Common myeloid progenitor, CD34-positive (primary cell): Measurements from ENCODE around the gene LPP.

Source experiments
- CTCF ChIA-PET: fragments of 350-600 bp; sonication (Branson Sonifier 250); formaldehyde crosslinking; loops from one replicate; lab custom pipeline; 2021; ENCODE audit warnings: antibody characterized with exemption; lab: Charles Lee
- POLR2A ChIA-PET: fragments of 350-600 bp; sonication (Branson Sonifier 250); formaldehyde crosslinking; loops from one replicate; lab custom pipeline; 2021; ENCODE audit warnings: antibody characterized with exemption; lab: Charles Lee
- DNase-seq, 3 donors: peaks; one replicate each; pipeline versions ENCODE4 v3.0.0 to v3.0.0-alpha.2; 2013
- H3K27ac ChIP-seq, 2 experiments: 1 replicate in 1 of 2; 2 replicates in 1 of 2; pipeline ENCODE4 v1.7.0; 2013; ENCODE audit warnings: inconsistent platforms in 2 of 2, low read length in 2 of 2, mild to moderate bottlenecking in 2 of 2, low read depth in 1 of 2, moderate library complexity in 1 of 2; ENCODE audit not compliant: severe bottlenecking in 2 of 2, insufficient read depth in 1 of 2, poor library complexity in 1 of 2
- H3K27me3 ChIP-seq, 5 experiments: replicated peaks in 2 of 5; 1 replicate in 3 of 5; 2 replicates in 2 of 5; pipeline versions ENCODE4 v1.6.1 to v1.7.0; 2013; ENCODE audit warnings: low read length in 4 of 5, mild to moderate bottlenecking in 2 of 5, moderate library complexity in 2 of 5, inconsistent platforms in 1 of 5; ENCODE audit not compliant: insufficient read depth in 5 of 5, control insufficient read depth in 4 of 5
- H3K36me3 ChIP-seq, 4 experiments: 1 replicate in 2 of 4; 2 replicates in 2 of 4; pipeline versions ENCODE4 v1.6.1 to v1.7.0; 2013; ENCODE audit warnings: low read length in 3 of 4, control low read depth in 1 of 4, mild to moderate bottlenecking in 1 of 4; ENCODE audit not compliant: control insufficient read depth in 4 of 4, insufficient read depth in 4 of 4
- H3K4me1 ChIP-seq, 4 experiments: 1 replicate in 3 of 4; 2 replicates in 1 of 4; pipeline versions ENCODE4 v1.6.1 to v1.7.1; 2013; ENCODE audit warnings: low read length in 3 of 4, mild to moderate bottlenecking in 3 of 4, control low read depth in 1 of 4, inconsistent platforms in 1 of 4, moderate library complexity in 1 of 4; ENCODE audit not compliant: control insufficient read depth in 4 of 4, insufficient read depth in 4 of 4; ENCODE audit errors: control extremely low read depth in 1 of 4
- H3K4me3 ChIP-seq, 7 experiments: 1 replicate in 4 of 7; 2 replicates in 3 of 7; pipeline versions ENCODE4 v1.5.1 to v1.7.0; 2013; ENCODE audit warnings: mild to moderate bottlenecking in 7 of 7, low read length in 6 of 7, moderate library complexity in 6 of 7, inconsistent platforms in 2 of 7, low read depth in 2 of 7, control low read depth in 1 of 7; ENCODE audit not compliant: insufficient read depth in 4 of 7, control insufficient read depth in 1 of 7; ENCODE audit errors: extremely low read depth in 1 of 7
- H3K9me3 ChIP-seq, 5 experiments: 1 replicate in 4 of 5; 2 replicates in 1 of 5; pipeline versions ENCODE4 v1.6.1 to v1.7.1; 2013; ENCODE audit warnings: low read length in 4 of 5, mild to moderate bottlenecking in 2 of 5, inconsistent platforms in 1 of 5, low read depth in 1 of 5, moderate library complexity in 1 of 5; ENCODE audit not compliant: control insufficient read depth in 4 of 5, insufficient read depth in 2 of 5; ENCODE audit errors: control extremely low read depth in 1 of 5
- WGBS: methylation state at CpG from one replicate; pipeline ENCODE4 v1.1.5; 2013; ENCODE audit not compliant: insufficient coverage; 5-methylcytosine and 5-hydroxymethylcytosine counted together

Gene LPP

DNA sequence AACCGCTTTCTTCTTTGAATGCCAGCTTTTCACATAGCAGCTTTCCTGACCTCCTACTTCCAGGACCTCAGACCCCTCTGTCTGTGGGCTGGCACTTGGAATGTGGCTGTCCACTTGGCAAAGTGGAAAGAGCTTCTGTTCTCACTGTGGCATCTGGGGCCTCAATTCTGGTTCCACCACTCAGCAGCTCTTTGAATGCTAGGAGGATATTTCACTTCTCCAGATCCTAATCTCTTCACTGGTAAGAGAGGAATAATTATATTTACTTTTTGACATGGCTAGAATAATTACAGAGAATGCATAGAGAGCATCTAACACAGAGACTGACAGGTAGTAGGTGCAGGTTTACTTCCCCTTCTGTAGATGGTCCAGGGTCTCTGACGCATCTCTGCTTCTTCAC is 405.9 kb downstream of the LPP start:
- WGBS: 100% methylated on average over 1 of the region's 2 CpGs
- Histone ChIP-seq H3K27ac (no peak overlapping the region), H3K27me3 (no peaks in the 10 kb centered on the region), H3K4me1 (peaks cover 5 to 15% (median 11%) of the 10 kb centered on the region in 4 experiments), H3K36me3 (no peaks in the 10 kb centered on the region), H3K4me3 (no peak overlapping the region), H3K9me3 (no peaks in the 10 kb centered on the region)
- ChIA-PET POLR2A (no interaction called here), CTCF (no interaction called here)
- no peak for DNase-seq

DNA sequence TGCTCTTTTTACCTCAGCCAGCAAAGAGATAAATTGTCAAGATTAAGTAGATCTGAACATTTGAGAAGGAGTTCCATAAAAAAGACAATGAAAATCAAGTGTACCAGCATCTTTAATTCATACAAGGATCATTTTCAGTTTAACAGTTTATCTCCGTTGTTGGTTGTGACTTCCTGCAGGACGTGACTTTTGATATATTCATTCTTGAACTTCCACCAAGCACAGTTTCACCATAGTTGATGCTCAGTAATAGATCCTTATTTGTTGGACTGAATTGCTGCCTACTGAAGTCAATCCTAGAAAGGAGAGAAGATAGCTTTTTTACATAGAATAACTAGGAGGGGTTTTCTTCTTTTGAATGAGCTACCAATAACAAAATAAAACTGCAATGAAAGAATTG is 408.2 kb downstream of the LPP start:
- ChIA-PET CTCF (no interaction called here), POLR2A (no interaction called here)
- no peaks in the 10 kb centered on the region for H3K27me3 ChIP-seq
- WGBS: no CpG with 5 or more reads among the region's 2 CpGs
- no peaks in the 10 kb centered on the region for H3K36me3 ChIP-seq
- H3K4me1 ChIP-seq: peaks cover 5 to 15% (median 11%) of the 10 kb centered on the region in 4 experiments
- no peak overlapping the region for H3K4me3 ChIP-seq
- H3K27ac ChIP-seq: no peak overlapping the region
- H3K9me3 ChIP-seq: no peaks in the 10 kb centered on the region
- peak in 2 of 3 donors; percentile 31 to 53 for DNase-seq

DNA sequence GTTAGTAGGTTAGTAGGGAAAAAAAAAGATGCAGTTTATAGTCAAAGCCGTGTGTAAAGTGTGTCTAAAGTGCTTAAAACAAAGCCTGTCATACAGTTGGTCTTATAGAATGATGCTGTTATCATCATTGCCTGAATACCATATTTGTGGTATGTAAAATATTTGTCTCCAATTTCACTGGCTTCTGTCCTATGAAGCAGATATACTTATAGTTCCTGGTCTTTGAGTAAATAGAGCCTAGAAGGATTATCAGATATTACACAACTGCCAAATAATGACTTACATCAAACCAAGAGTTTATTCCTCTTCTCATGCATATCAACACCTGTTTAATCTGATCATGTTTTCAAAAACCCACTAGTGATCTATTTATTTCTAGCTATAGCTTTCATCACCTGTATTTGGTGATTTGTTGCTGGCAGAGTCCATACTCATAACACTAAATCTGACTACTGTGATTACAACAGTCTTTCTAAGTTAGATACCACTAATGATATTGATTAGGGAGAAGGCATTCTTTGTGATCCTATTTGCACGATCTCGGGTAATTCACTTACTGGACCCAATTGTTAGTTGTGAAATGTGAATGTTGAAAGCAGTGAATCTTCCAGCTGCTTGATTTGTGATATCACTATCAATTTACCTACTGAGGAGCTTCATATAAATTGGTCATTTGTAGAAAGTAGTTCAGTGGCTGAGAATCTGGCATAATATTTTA is 413.7 kb downstream of the LPP start:
- H3K4me1 ChIP-seq: no peaks in the 10 kb centered on the region
- DNase-seq: no peak
- H3K4me3 ChIP-seq: no peak overlapping the region
- CTCF ChIA-PET: interaction anchor here (1.5 kb wide), 1 partner anchor 16 kb away, joined by 3 read pairs; no protein-coding TSS in a partner anchor
- WGBS: 100% methylated on average over 1 of the region's 3 CpGs
- POLR2A ChIA-PET: no interaction called here
- no peaks in the 10 kb centered on the region for H3K9me3 ChIP-seq
- H3K27ac ChIP-seq: no peak overlapping the region
- H3K36me3 ChIP-seq: no peaks in the 10 kb centered on the region
- no peaks in the 10 kb centered on the region for H3K27me3 ChIP-seq

DNA sequence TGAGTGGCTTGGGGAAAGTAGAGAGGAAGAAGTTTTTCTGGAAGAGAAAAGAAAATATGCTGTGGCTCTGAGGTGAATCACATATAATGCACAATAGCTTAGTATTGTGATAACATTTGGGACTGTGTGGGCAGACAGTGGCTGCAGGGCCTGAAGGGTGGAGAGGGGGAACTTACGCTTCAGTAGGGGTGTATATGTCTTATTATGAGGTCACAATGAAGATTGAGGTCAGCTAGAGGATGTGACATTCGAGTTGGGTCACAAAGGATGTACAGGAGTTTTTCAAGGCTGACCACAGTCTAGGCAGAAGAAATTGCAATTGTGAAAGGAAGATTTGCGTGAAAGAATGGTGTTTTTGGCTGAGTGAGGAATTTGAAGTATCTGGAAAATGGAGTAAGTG is 414.8 kb downstream of the LPP start:
- WGBS: 95% methylated on average over 2 of the region's 3 CpGs
- Histone ChIP-seq H3K9me3 (no peaks in the 10 kb centered on the region), H3K4me1 (peaks cover 0 to 7% (median 0%) of the 10 kb centered on the region in 4 experiments), H3K36me3 (no peaks in the 10 kb centered on the region), H3K4me3 (no peak overlapping the region), H3K27ac (no peak overlapping the region), H3K27me3 (no peaks in the 10 kb centered on the region)
- DNase-seq: no peak
- ChIA-PET POLR2A (no interaction called here), CTCF (interaction anchor here (1.5 kb wide), 1 partner anchor 17 kb away, joined by 3 read pairs; no protein-coding TSS in a partner anchor)

DNA sequence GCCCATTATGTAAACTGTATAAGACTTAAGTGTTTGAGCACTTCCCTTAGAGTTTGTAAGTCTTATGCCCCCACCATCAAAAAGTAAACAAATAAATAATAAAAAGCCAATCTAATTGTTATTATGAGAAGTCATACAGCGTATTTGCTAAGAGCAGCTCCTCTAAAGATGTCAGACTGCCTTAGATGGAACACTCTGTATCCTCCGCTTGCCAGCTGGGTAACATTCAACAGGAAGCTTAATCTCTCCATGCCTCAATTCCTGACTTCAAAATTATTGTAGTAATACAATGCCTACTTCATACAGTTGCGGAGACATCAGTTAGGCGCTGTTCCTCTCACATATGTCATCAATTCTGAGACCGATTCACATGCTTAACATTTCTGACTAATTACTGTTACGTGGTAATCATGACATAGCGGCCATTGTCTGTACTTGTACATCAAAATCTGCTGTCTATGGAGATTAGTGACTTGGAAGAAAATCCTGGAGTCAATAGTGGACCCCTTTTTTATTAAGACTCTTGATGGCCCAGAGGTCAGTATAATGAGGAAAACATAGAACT is 417.7 kb downstream of the LPP start:
- no peaks in the 10 kb centered on the region for H3K36me3 ChIP-seq
- POLR2A ChIA-PET: no interaction called here
- H3K27ac ChIP-seq: no peak overlapping the region
- H3K9me3 ChIP-seq: peaks cover 0 to 2% (median 0%) of the 10 kb centered on the region in 5 experiments
- no peaks in the 10 kb centered on the region for H3K27me3 ChIP-seq
- CTCF ChIA-PET: interaction anchor here (0.8 to 1.4 kb wide), 2 partner anchors 143 to 831 kb away, joined by 4 read pairs; no protein-coding TSS in a partner anchor
- H3K4me3 ChIP-seq: no peak overlapping the region
- 95% methylated on average over 5 of the region's 7 CpGs for WGBS
- peaks cover 0 to 12% (median under 1%) of the 10 kb centered on the region in 4 experiments for H3K4me1 ChIP-seq
- DNase-seq: no peak

DNA sequence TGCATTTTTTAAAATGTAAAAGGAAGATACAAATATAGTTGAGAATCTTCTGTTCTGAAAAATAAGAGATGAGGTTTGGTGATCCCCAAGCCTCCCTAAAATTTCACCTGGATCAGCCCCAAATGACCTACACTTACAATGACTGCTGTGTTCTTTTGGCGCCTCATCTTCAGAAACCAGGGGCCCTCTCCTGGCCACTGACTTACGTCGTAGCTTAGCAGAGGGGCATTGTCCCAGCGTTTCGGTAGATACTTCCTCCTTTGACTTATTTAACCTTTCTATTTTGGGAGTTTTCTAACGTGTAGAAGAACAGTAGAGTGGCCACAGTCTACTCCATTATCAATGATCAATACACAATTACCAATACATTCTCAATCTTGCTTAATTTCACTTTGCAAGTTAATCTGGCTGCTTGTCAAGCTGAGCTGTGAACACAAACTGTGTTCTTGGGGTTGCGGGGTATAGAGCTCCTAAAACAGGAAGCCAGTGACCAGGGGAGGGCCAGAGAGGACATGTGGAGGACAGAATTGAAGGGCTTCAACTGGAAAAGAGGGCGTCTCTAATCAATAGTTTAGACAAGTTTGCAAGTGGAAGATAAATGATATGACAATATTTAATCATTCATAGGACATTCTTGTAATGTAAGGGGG is 419.5 kb downstream of the LPP start:
- Histone ChIP-seq H3K4me3 (no peak overlapping the region), H3K36me3 (no peaks in the 10 kb centered on the region), H3K27me3 (no peaks in the 10 kb centered on the region), H3K9me3 (peaks cover 0 to 2% (median 0%) of the 10 kb centered on the region in 5 experiments), H3K27ac (no peak overlapping the region), H3K4me1 (peaks cover 0 to 17% (median under 1%) of the 10 kb centered on the region in 4 experiments)
- DNase-seq: no peak
- WGBS: 75% methylated on average over 4 of the region's 8 CpGs
- ChIA-PET POLR2A (no interaction called here), CTCF (interaction anchor here (0.9 to 2.5 kb wide), 5 partner anchors 11 to 835 kb away, joined by 3 to 11 read pairs (median 3); no protein-coding TSS in a partner anchor)
